ENCODE results near the gene TIPARP. TPM values are rescaled to one million over a fixed set of nuclear protein-coding genes. Genes with fewer than 3 reads are reported as not detected.

Gene TIPARP
- total RNA-seq, 3 donors from 2014 or later (not counting 1 experiment from before 2014, with no cell fraction given): 129 to 249 (median 147) TPM

GRCh38 chr3:156704370-156705036 lies 30.1 kb downstream of the TIPARP start:
- WGBS (ENCODE audit: insufficient coverage): 100% methylated on average over 4 of the region's 4 CpGs
- intact Hi-C loops (cut with micrococcal nuclease): no loop called here

GRCh38 chr3:156705761-156706616 lies 31.6 kb downstream of the TIPARP start:
- DNase-seq (no peak), ATAC-seq (peak in 1 of 3 donors; percentile 14)
- H3K4me3 ChIP-seq (ENCODE audit: low read length): no peak overlapping the region
- H3K27me3 ChIP-seq (ENCODE audit: control insufficient read depth, insufficient read depth, low read length): no peaks in the 10 kb centered on the region
- H3K27ac ChIP-seq (ENCODE audit: low read length): no peak overlapping the region
- peaks cover 2% of the 10 kb centered on the region for H3K4me1 ChIP-seq (ENCODE audit: control insufficient read depth, insufficient read depth, low read length)
- Mint-ChIP-seq H3K36me3 (peaks cover 10% of the 10 kb centered on the region), H3K9me3 (no peaks in the 10 kb centered on the region), H3K4me3 (no peak overlapping the region), H3K4me1 (peaks cover 25 to 33% of the 10 kb centered on the region in 2 donors), H3K27ac (peak overlapping the region; percentile 31 to 35), H3K27me3 (ENCODE audit: low read depth in 2 of 2) (no peaks in the 10 kb centered on the region)
- intact Hi-C loops (cut with micrococcal nuclease): no loop called here
- H3K9me3 ChIP-seq (ENCODE audit: control insufficient read depth, insufficient read depth, low read length): no peaks in the 10 kb centered on the region
- peaks cover 57% of the 10 kb centered on the region for H3K36me3 ChIP-seq (ENCODE audit: control insufficient read depth, insufficient read depth, low read length)
- 37% methylated on average over 2 of the region's 3 CpGs for WGBS (ENCODE audit: insufficient coverage)
- TF ChIP-seq CTCF (IDR thresholded peaks at IDR 0.05): no peak

More at GRCh38 chr3:156704370-156705036, 30.1 kb downstream of the TIPARP start:
- no peaks in the 10 kb centered on the region for H3K9me3 Mint-ChIP-seq
- ATAC-seq: no peak
- peaks cover 28 to 37% of the 10 kb centered on the region in 2 donors for H3K4me1 Mint-ChIP-seq
- H3K4me3 Mint-ChIP-seq: no peak overlapping the region
- no peaks in the 10 kb centered on the region for H3K27me3 Mint-ChIP-seq (ENCODE audit: low read depth in 2 of 2)
- TF ChIP-seq CTCF (IDR thresholded peaks at IDR 0.05): no peak
- peak overlapping the region in 1 of 2 donors; percentile 56 for H3K27ac Mint-ChIP-seq
- H3K27ac ChIP-seq (ENCODE audit: low read length): no peak overlapping the region
- H3K36me3 Mint-ChIP-seq: peaks cover 10% of the 10 kb centered on the region
- no peak for DNase-seq
- H3K9me3 ChIP-seq (ENCODE audit: control insufficient read depth, insufficient read depth, low read length): no peaks in the 10 kb centered on the region
- peaks cover 54% of the 10 kb centered on the region for H3K36me3 ChIP-seq (ENCODE audit: control insufficient read depth, insufficient read depth, low read length)
- H3K4me3 ChIP-seq (ENCODE audit: low read length): no peak overlapping the region
- no peaks in the 10 kb centered on the region for H3K27me3 ChIP-seq (ENCODE audit: control insufficient read depth, insufficient read depth, low read length)
- H3K4me1 ChIP-seq (ENCODE audit: control insufficient read depth, insufficient read depth, low read length): peaks cover 2% of the 10 kb centered on the region

GRCh38 chr3:156707588-156707987 lies 33.2 kb downstream of the TIPARP start:
- H3K27ac Mint-ChIP-seq: no peak overlapping the region
- H3K27me3 ChIP-seq (ENCODE audit: control insufficient read depth, insufficient read depth, low read length): no peaks in the 10 kb centered on the region
- H3K4me1 ChIP-seq (ENCODE audit: control insufficient read depth, insufficient read depth, low read length): peaks cover 2% of the 10 kb centered on the region
- no peaks in the 10 kb centered on the region for H3K27me3 Mint-ChIP-seq (ENCODE audit: low read depth in 2 of 2)
- 98% methylated on average over 7 of the region's 7 CpGs for WGBS (ENCODE audit: insufficient coverage)
- H3K4me1 Mint-ChIP-seq: peaks cover 9 to 18% of the 10 kb centered on the region in 2 donors
- no peaks in the 10 kb centered on the region for H3K9me3 Mint-ChIP-seq
- no peak overlapping the region for H3K4me3 Mint-ChIP-seq
- no peak for TF ChIP-seq CTCF (IDR thresholded peaks at IDR 0.05)
- H3K4me3 ChIP-seq (ENCODE audit: low read length): no peak overlapping the region
- intact Hi-C loops (cut with micrococcal nuclease): no loop called here
- no peaks in the 10 kb centered on the region for H3K9me3 ChIP-seq (ENCODE audit: control insufficient read depth, insufficient read depth, low read length)
- DNase-seq: no peak
- no peak overlapping the region for H3K27ac ChIP-seq (ENCODE audit: low read length)
- H3K36me3 Mint-ChIP-seq: peaks cover 10% of the 10 kb centered on the region
- no peak for ATAC-seq
- H3K36me3 ChIP-seq (ENCODE audit: control insufficient read depth, insufficient read depth, low read length): peaks cover 56% of the 10 kb centered on the region
